ENCODE measurements around the gene METRN. TPM values are rescaled to one million over a fixed set of nuclear protein-coding genes. Genes with fewer than 3 reads are reported as not detected.

The METRN gene
- total and polyA plus RNA-seq, 2 donors (not counting 1 experiment from before 2014, with no cell fraction given), result 5.3 to 35.3 TPM

GRCh38 chr16:716768-717325 lies 1.9 kb downstream of the METRN start:
- no peaks in the 10 kb centered on the region for H3K9me3 ChIP-seq (ENCODE audit: control insufficient read depth, insufficient read depth, low read depth, low read length)
- H3K79me2 ChIP-seq (ENCODE audit: control insufficient read depth, insufficient read depth, low read length), result no peaks in the 10 kb centered on the region
- no peaks in the 10 kb centered on the region for H3K36me3 ChIP-seq (ENCODE audit: control insufficient read depth, insufficient read depth, low read length)
- H3K9ac ChIP-seq (ENCODE audit: insufficient read depth, low read length), result no peak overlapping the region
- H3K4me2 ChIP-seq (ENCODE audit: extremely low read depth, insufficient read depth, low read length), result no peak overlapping the region
- H4K20me1 ChIP-seq (ENCODE audit: control insufficient read depth, extremely low read depth, insufficient read depth, low read length), result no peaks in the 10 kb centered on the region
- H2AFZ ChIP-seq (ENCODE audit: low read length), result no peak overlapping the region
- peak overlapping the region in 1 of 4 experiments; percentile 64 for H3K4me3 ChIP-seq (replicated peaks in 1 of 4; ENCODE audit: control extremely low read depth in 1 of 4, insufficient read depth in 1 of 4, low read depth in 3 of 4, low read length in 4 of 4)
- H3K4me1 ChIP-seq (ENCODE audit: control insufficient read depth, extremely low read depth, insufficient read depth, low read length), result peaks cover 14% of the 10 kb centered on the region
- H3K27ac ChIP-seq (ENCODE audit: insufficient read depth, low read length), result no peak overlapping the region
- DNase-seq (ENCODE audit: low read depth in 2 of 2), result no peak
- no peak for TF ChIP-seq EZH2 (IDR thresholded peaks at IDR 0.05; ENCODE audit: low read length, missing control alignments)
- TF ChIP-seq CTCF (conservative IDR thresholded peaks at IDR 0.05 in 1 of 2, IDR thresholded peaks at IDR 0.05 in 1 of 2; ENCODE audit: low read depth in 1 of 2, low read length in 2 of 2), result no peak
- H3K27me3 ChIP-seq (ENCODE audit: control insufficient read depth, insufficient read depth, low read length), result no peaks in the 10 kb centered on the region

- Histone ChIP-seq H3K4me3 (replicated peaks in 1 of 4; ENCODE audit: control extremely low read depth in 1 of 4, insufficient read depth in 1 of 4, low read depth in 3 of 4, low read length in 4 of 4) (no peak overlapping the region), H3K79me2 (ENCODE audit: control insufficient read depth, insufficient read depth, low read length) (no peaks in the 10 kb centered on the region), H3K4me1 (ENCODE audit: control insufficient read depth, extremely low read depth, insufficient read depth, low read length) (peaks cover 14% of the 10 kb centered on the region), H3K36me3 (ENCODE audit: control insufficient read depth, insufficient read depth, low read length) (no peaks in the 10 kb centered on the region), H3K4me2 (ENCODE audit: extremely low read depth, insufficient read depth, low read length) (no peak overlapping the region), H2AFZ (ENCODE audit: low read length) (no peak overlapping the region), H3K9me3 (ENCODE audit: control insufficient read depth, insufficient read depth, low read depth, low read length) (no peaks in the 10 kb centered on the region), H3K9ac (ENCODE audit: insufficient read depth, low read length) (no peak overlapping the region), H3K27ac (ENCODE audit: insufficient read depth, low read length) (no peak overlapping the region), H4K20me1 (ENCODE audit: control insufficient read depth, extremely low read depth, insufficient read depth, low read length) (no peaks in the 10 kb centered on the region), H3K27me3 (ENCODE audit: control insufficient read depth, insufficient read depth, low read length) (no peaks in the 10 kb centered on the region)
- no peak for TF ChIP-seq CTCF (conservative IDR thresholded peaks at IDR 0.05 in 1 of 2, IDR thresholded peaks at IDR 0.05 in 1 of 2; ENCODE audit: low read depth in 1 of 2, low read length in 2 of 2)
- DNase-seq (ENCODE audit: low read depth in 2 of 2), result no peak
Observed at GRCh38 chr16:717450-718245, 2.7 kb downstream of the METRN start.

DNA sequence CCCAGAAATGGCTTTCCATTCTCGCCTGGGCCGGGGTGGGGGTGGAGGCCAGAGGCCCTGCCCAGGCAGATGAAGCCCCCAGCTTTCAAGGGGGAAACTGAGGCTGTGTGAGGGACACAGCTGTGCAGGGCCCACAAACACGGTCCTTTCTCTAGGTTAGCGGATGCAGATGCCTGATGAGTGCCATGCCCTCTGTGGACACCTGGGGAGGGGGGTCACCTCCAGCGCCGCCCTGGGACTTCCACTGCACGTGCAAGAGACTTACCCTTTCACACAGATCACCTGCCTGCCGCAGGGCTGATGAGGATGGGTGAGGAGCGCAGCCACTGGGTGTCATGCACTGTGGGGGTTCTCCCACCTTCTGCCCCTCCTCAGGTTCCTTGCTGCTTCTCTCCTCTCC lies 3.5 kb downstream of the METRN start:
- no peaks in the 10 kb centered on the region for H3K79me2 ChIP-seq (ENCODE audit: control insufficient read depth, insufficient read depth, low read length)
- peaks cover 14% of the 10 kb centered on the region for H3K4me1 ChIP-seq (ENCODE audit: control insufficient read depth, extremely low read depth, insufficient read depth, low read length)
- H3K4me3 ChIP-seq (replicated peaks in 1 of 4; ENCODE audit: control extremely low read depth in 1 of 4, insufficient read depth in 1 of 4, low read depth in 3 of 4, low read length in 4 of 4), result no peak overlapping the region
- H3K4me2 ChIP-seq (ENCODE audit: extremely low read depth, insufficient read depth, low read length), result no peak overlapping the region
- H3K9ac ChIP-seq (ENCODE audit: insufficient read depth, low read length), result no peak overlapping the region
- DNase-seq (ENCODE audit: low read depth in 2 of 2), result no peak
- no peaks in the 10 kb centered on the region for H3K9me3 ChIP-seq (ENCODE audit: control insufficient read depth, insufficient read depth, low read depth, low read length)
- TF ChIP-seq EZH2 (IDR thresholded peaks at IDR 0.05; ENCODE audit: low read length, missing control alignments), result no peak
- TF ChIP-seq CTCF (conservative IDR thresholded peaks at IDR 0.05 in 1 of 2, IDR thresholded peaks at IDR 0.05 in 1 of 2; ENCODE audit: low read depth in 1 of 2, low read length in 2 of 2), result no peak
- H3K27ac ChIP-seq (ENCODE audit: insufficient read depth, low read length), result no peak overlapping the region
- no peaks in the 10 kb centered on the region for H4K20me1 ChIP-seq (ENCODE audit: control insufficient read depth, extremely low read depth, insufficient read depth, low read length)
- no peaks in the 10 kb centered on the region for H3K27me3 ChIP-seq (ENCODE audit: control insufficient read depth, insufficient read depth, low read length)
- H2AFZ ChIP-seq (ENCODE audit: low read length), result no peak overlapping the region
- peaks cover 2% of the 10 kb centered on the region for H3K36me3 ChIP-seq (ENCODE audit: control insufficient read depth, insufficient read depth, low read length)

All from fibroblast of lung (primary cell).